ENCODE data around the gene DACH1.

GRCh38 chr13:71457645-71458044 lies 409.4 kb downstream of the DACH1 start:
- TF ChIP-seq CTCF (IDR thresholded peaks at IDR 0.05) (no peak), POLR2A (IDR thresholded peaks at IDR 0.05) (no peak)

All from esophagus squamous epithelium (tissue), 4 donors.